ENCODE results near the gene TMOD2.

Gene TMOD2

GRCh38 chr15:51828621-51829375, 77.4 kb downstream of the TMOD2 start:
- no peak for DNase-seq

- peak; percentile 95 for DNase-seq
These were observed 78.2 kb downstream of the TMOD2 start, which contains the start of gene TMOD3 for GRCh38 chr15:51829376-51830275. TMOD3 (plus strand) TSS chr15:51829653; CDS start chr15:51862885, 33,232 bp downstream.

- no peak for DNase-seq
These were observed 78.9 kb downstream of the TMOD2 start for GRCh38 chr15:51830276-51830806.

GRCh38 chr15:51833772-51834171, 82.4 kb downstream of the TMOD2 start:
- DNase-seq: no peak

GRCh38 chr15:51837792-51838251, 86.4 kb downstream of the TMOD2 start:
- DNase-seq: no peak

GRCh38 chr15:51838270-51838669, 86.9 kb downstream of the TMOD2 start:
- no peak for DNase-seq

GRCh38 chr15:51840692-51841091, 89.3 kb downstream of the TMOD2 start:
- no peak for DNase-seq

- DNase-seq: no peak
These were observed 90.1 kb downstream of the TMOD2 start for GRCh38 chr15:51841406-51842040.

GRCh38 chr15:51842265-51842664, 90.9 kb downstream of the TMOD2 start:
- DNase-seq: no peak

GRCh38 chr15:51842852-51843737, 91.7 kb downstream of the TMOD2 start:
- no peak for DNase-seq

- DNase-seq: no peak
These were observed 93.5 kb downstream of the TMOD2 start for GRCh38 chr15:51844747-51845426.

- no peak for DNase-seq
These were observed 94.7 kb downstream of the TMOD2 start for GRCh38 chr15:51846066-51846462.

GRCh38 chr15:51846463-51847230, 95.2 kb downstream of the TMOD2 start:
- DNase-seq: no peak

- no peak for DNase-seq
These were observed 97.4 kb downstream of the TMOD2 start for GRCh38 chr15:51848811-51849210.

GRCh38 chr15:51849860-51850259, 98.5 kb downstream of the TMOD2 start:
- DNase-seq: no peak

GRCh38 chr15:51853998-51854397, 102.6 kb downstream of the TMOD2 start:
- no peak for DNase-seq

GRCh38 chr15:51855612-51856011, 104.2 kb downstream of the TMOD2 start:
- DNase-seq: no peak

GRCh38 chr15:51856714-51857380, 105.5 kb downstream of the TMOD2 start:
- DNase-seq: no peak

GRCh38 chr15:51861557-51862359, 110.4 kb downstream of the TMOD2 start:
- peak; percentile 37 for DNase-seq
